ENCODE measurements around the gene SERPINH1.
"Not testable (repeated sequence)": the region's sequence is repeated elsewhere in the genome, so short reads cannot be mapped to it uniquely, and the experiment has no call there.

SERPINH1 gene

GRCh38 chr11:75578977-75579376 lies 16.9 kb downstream of the SERPINH1 start:
- no peak for DNase-seq

GRCh38 chr11:75579841-75580240 lies 17.8 kb downstream of the SERPINH1 start:
- DNase-seq: no peak

GRCh38 chr11:75582506-75582894 lies 20.4 kb downstream of the SERPINH1 start:
- DNase-seq: no peak

- DNase-seq: peak; percentile 34
Observed at GRCh38 chr11:75582895-75583717, 21.1 kb downstream of the SERPINH1 start.

GRCh38 chr11:75583718-75584658 lies 21.9 kb downstream of the SERPINH1 start:
- DNase-seq: no peak

- DNase-seq: not testable (repeated sequence)
Observed at GRCh38 chr11:75584659-75585292, 22.7 kb downstream of the SERPINH1 start.

- no peak for DNase-seq
Observed at GRCh38 chr11:75585293-75585670, 23.2 kb downstream of the SERPINH1 start.

- no peak for DNase-seq
Observed at GRCh38 chr11:75586395-75586794, 24.3 kb downstream of the SERPINH1 start.

- no peak for DNase-seq
Observed at GRCh38 chr11:75588051-75588481, 26.0 kb downstream of the SERPINH1 start.

GRCh38 chr11:75589051-75589450 lies 27.0 kb downstream of the SERPINH1 start:
- DNase-seq: no peak

GRCh38 chr11:75589933-75590332 lies 27.9 kb downstream of the SERPINH1 start:
- DNase-seq: no peak

GRCh38 chr11:75591371-75591770 lies 29.3 kb downstream of the SERPINH1 start:
- DNase-seq: no peak

- DNase-seq: no peak
Observed at GRCh38 chr11:75591966-75592365, 29.9 kb downstream of the SERPINH1 start.

- no peak for DNase-seq
Observed at GRCh38 chr11:75592715-75593114, 30.7 kb downstream of the SERPINH1 start.

- no peak for DNase-seq
Observed at GRCh38 chr11:75593286-75593915, 31.3 kb downstream of the SERPINH1 start.

- no peak for DNase-seq
Observed at GRCh38 chr11:75594211-75594610, 32.2 kb downstream of the SERPINH1 start.

GRCh38 chr11:75595429-75595828 lies 33.4 kb downstream of the SERPINH1 start:
- no peak for DNase-seq

GRCh38 chr11:75596914-75597313 lies 34.9 kb downstream of the SERPINH1 start:
- DNase-seq: no peak

GRCh38 chr11:75597636-75598035 lies 35.6 kb downstream of the SERPINH1 start:
- DNase-seq: no peak

GRCh38 chr11:75598264-75598663 lies 36.2 kb downstream of the SERPINH1 start:
- no peak for DNase-seq

GRCh38 chr11:75598900-75599299 lies 36.8 kb downstream of the SERPINH1 start:
- DNase-seq: no peak

GRCh38 chr11:75600356-75600755 lies 38.3 kb downstream of the SERPINH1 start:
- no peak for DNase-seq

GRCh38 chr11:75601494-75601893 lies 39.4 kb downstream of the SERPINH1 start:
- no peak for DNase-seq
